KMS-11 (cell line): ENCODE measurements around the gene CTNNA2.

ENCODE experiments used
- H2AFZ ChIP-seq: fragments of 200-600 bp; sonication (generic); 2 replicates; pipeline ENCODE4 v1.6.1; 2016; ENCODE audit warnings: antibody characterized with exemption, mixed run types, low read depth
- H3K27ac ChIP-seq: fragments of 200-600 bp; sonication (generic); 2 replicates; pipeline ENCODE4 v1.6.1; 2016; ENCODE audit warnings: mild to moderate bottlenecking, mixed run types
- H3K27me3 ChIP-seq: fragments of 200-600 bp; sonication (generic); 2 replicates; pipeline ENCODE4 v1.6.1; 2017; ENCODE audit warnings: mild to moderate bottlenecking, low read depth, mixed run types, moderate library complexity; ENCODE audit not compliant: insufficient read depth
- H3K36me3 ChIP-seq: fragments of 200-600 bp; sonication (generic); 2 replicates; pipeline ENCODE4 v1.6.1; 2017; ENCODE audit warnings: mild to moderate bottlenecking, mixed run types; ENCODE audit not compliant: insufficient read depth
- H3K4me1 ChIP-seq: fragments of 200-600 bp; sonication (generic); 2 replicates; pipeline ENCODE4 v1.6.1; 2016; ENCODE audit warnings: mild to moderate bottlenecking, low read depth, mixed run types; ENCODE audit not compliant: poor library complexity, severe bottlenecking
- H3K4me2 ChIP-seq: fragments of 200-600 bp; sonication (generic); 2 replicates; pipeline ENCODE4 v1.7.0; 2016; ENCODE audit warnings: mild to moderate bottlenecking, mixed run types
- H3K4me3 ChIP-seq: fragments of 200-600 bp; sonication (generic); IDR thresholded peaks from 2 replicates; pipeline ENCODE4 v1.6.1; 2017; ENCODE audit warnings: low read depth, low read length, mixed read lengths; ENCODE audit not compliant: insufficient read depth
- H3K79me2 ChIP-seq: fragments of 200-600 bp; sonication (generic); 2 replicates; pipeline ENCODE4 v1.6.1; 2016; ENCODE audit warnings: low read depth, mixed run types; ENCODE audit not compliant: insufficient read depth
- H3K9ac ChIP-seq: fragments of 200-600 bp; sonication (generic); 2 replicates; pipeline ENCODE4 v1.6.1; 2016; ENCODE audit warnings: mild to moderate bottlenecking, mixed run types
- H4K20me1 ChIP-seq: fragments of 200-600 bp; sonication (generic); 2 replicates; pipeline ENCODE4 v1.6.1; 2016; ENCODE audit warnings: mild to moderate bottlenecking, mixed run types; ENCODE audit not compliant: insufficient read depth
- TF ChIP-seq, protein P1 (sequence below): fragments of 200-600 bp; sonication (generic); conservative IDR thresholded peaks from 2 replicates; pipeline ENCODE4 v1.6.1; 2017; ENCODE audit warnings: low read depth, mild to moderate bottlenecking, antibody characterized with exemption, low read length, moderate library complexity, mixed read lengths

CTNNA2 gene

DNA sequence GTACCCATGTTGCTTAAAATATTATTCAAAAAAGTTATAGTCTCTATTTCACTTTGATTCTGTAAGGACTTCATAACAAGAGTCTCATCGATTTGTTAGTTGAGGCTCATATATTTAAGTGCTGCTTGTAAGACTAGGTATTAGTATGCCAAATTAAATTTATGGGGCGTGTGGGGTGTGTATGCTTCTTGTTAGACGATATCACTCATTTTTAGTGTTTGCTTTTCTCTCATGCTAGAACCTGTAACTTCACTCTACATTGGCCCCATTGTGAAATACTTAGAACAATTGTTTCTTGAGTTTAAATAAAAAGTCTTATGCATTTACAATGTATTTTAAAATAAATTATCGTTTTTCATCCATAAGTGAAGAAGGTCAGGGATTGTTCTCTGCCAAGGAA is 63.6 kb downstream of the CTNNA2 start:
- Histone ChIP-seq H3K4me2 (no peak overlapping the region), H3K4me3 (no peak overlapping the region), H3K27ac (no peak overlapping the region), H4K20me1 (no peaks in the 10 kb centered on the region), H3K79me2 (no peaks in the 10 kb centered on the region), H3K36me3 (no peaks in the 10 kb centered on the region), H3K9ac (no peak overlapping the region), H2AFZ (no peak overlapping the region), H3K27me3 (no peaks in the 10 kb centered on the region), H3K4me1 (no peaks in the 10 kb centered on the region)
- TF ChIP-seq, protein P1, sequence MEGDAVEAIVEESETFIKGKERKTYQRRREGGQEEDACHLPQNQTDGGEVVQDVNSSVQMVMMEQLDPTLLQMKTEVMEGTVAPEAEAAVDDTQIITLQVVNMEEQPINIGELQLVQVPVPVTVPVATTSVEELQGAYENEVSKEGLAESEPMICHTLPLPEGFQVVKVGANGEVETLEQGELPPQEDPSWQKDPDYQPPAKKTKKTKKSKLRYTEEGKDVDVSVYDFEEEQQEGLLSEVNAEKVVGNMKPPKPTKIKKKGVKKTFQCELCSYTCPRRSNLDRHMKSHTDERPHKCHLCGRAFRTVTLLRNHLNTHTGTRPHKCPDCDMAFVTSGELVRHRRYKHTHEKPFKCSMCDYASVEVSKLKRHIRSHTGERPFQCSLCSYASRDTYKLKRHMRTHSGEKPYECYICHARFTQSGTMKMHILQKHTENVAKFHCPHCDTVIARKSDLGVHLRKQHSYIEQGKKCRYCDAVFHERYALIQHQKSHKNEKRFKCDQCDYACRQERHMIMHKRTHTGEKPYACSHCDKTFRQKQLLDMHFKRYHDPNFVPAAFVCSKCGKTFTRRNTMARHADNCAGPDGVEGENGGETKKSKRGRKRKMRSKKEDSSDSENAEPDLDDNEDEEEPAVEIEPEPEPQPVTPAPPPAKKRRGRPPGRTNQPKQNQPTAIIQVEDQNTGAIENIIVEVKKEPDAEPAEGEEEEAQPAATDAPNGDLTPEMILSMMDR, result no peak

DNA sequence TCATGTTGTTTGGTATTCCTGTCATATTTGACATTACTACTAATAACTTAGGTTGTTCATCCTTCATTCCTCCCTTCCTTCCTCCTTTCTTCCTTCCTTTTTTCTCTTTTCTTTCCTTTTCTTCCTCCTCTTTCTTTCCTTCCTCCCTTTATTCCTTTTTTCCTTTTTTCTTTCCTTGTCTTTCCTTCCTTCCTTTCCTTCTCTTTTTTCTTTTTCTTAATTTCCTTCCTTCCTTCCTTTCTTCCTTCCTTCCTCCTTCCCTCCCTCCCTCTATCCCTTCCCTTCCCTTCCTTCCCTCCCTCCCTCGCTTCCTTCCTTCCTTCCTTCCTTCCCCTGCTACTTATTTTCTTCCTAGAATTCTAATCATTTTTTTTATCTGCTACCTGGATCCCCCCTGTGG is 66.1 kb downstream of the CTNNA2 start:
- Histone ChIP-seq H3K79me2 (no peaks in the 10 kb centered on the region), H3K9ac (no peak overlapping the region), H2AFZ (no peak overlapping the region), H3K4me1 (no peaks in the 10 kb centered on the region), H3K4me2 (no peak overlapping the region), H3K27ac (no peak overlapping the region), H3K36me3 (no peaks in the 10 kb centered on the region), H4K20me1 (no peaks in the 10 kb centered on the region), H3K4me3 (no peak overlapping the region), H3K27me3 (no peaks in the 10 kb centered on the region)
- TF ChIP-seq, protein P1, result no peak

DNA sequence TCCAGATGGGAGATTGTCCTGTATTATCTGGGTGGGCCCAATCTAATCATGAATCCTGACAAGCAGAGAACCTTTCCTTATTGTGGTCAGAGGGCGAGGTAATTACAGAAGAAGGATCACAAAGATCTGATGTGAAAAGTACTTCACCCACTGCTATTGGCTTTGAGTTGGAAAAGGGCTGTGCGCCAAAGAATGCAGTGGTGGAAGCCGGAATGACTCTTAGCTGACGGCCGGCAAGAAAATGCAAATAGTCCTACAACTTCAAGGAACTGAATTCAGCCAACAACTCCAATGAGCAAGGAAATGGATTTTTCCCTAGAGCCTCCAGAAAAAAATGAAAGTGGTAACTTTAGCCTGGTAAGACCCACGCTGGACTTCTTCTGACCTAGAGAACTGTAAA is 67.3 kb downstream of the CTNNA2 start:
- no peaks in the 10 kb centered on the region for H3K79me2 ChIP-seq

DNA sequence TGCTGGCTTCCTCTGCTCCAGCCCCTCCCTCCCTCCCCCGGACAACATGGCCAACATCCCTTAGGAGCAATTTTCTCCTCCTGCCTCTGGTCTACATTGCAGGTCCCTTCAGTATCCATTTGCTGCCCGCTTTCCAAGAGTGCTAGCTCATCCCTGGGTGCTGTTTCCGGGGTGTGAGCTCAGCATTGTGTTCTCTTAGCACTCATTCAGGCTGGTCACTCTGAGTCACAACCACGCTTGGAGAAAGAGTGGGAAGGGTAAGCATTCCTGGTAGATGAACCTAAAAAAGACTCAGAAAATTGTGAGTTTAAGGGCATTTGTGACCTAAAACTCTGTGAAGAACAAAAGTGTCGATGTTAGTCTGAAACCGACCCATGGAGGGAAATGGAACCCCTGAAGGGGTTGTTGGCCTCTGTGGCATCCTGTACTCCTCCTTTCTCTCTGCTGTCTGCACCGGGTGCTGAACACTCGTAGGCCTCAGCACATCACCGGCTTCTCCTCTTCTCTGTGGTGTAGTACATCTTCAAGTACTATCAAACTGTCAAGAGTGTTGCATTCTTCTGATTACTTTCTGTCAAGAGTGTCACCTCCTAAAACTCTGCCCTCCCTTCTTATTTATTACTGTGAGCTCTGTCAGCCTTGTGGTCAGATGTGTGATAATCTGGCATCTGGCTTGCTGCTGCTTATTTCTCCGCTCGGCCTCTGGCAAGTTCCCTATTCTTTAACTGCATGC is 73.0 kb downstream of the CTNNA2 start:
- no peak overlapping the region for H3K4me3 ChIP-seq
- H3K27me3 ChIP-seq, result no peaks in the 10 kb centered on the region
- H3K27ac ChIP-seq, result no peak overlapping the region
- TF ChIP-seq, protein P1, result no peak
- H2AFZ ChIP-seq, result no peak overlapping the region
- no peak overlapping the region for H3K4me2 ChIP-seq
- H3K9ac ChIP-seq, result no peak overlapping the region
- no peaks in the 10 kb centered on the region for H4K20me1 ChIP-seq
- H3K36me3 ChIP-seq, result no peaks in the 10 kb centered on the region
- H3K79me2 ChIP-seq, result no peaks in the 10 kb centered on the region
- no peaks in the 10 kb centered on the region for H3K4me1 ChIP-seq

More for the DNA sequence above, 67.3 kb downstream of the CTNNA2 start:
- no peaks in the 10 kb centered on the region for H3K36me3 ChIP-seq
- H3K9ac ChIP-seq, result no peak overlapping the region
- H3K27me3 ChIP-seq, result no peaks in the 10 kb centered on the region
- H4K20me1 ChIP-seq, result no peaks in the 10 kb centered on the region
- H3K4me2 ChIP-seq, result no peak overlapping the region
- no peak overlapping the region for H2AFZ ChIP-seq
- TF ChIP-seq, protein P1, result no peak
- no peaks in the 10 kb centered on the region for H3K4me1 ChIP-seq
- H3K27ac ChIP-seq, result no peak overlapping the region
- H3K4me3 ChIP-seq, result no peak overlapping the region
